GM10266 (cell line): Measurements from ENCODE around the gene POP7.
A peak's percentile ranks its signal among the peaks of the same experiment; 100 is the strongest.

Source experiments
- DNase-seq: peaks from one replicate; pipeline ENCODE4 v3.0.0; 2012; ENCODE audit errors: extremely low spot score
- CTCF ChIP-seq: IDR thresholded peaks from 2 replicates; pipeline ENCODE4 v1.5.1; 2012; ENCODE audit warnings: mild to moderate bottlenecking, low read depth; ENCODE audit not compliant: control insufficient read depth, insufficient read depth; ENCODE audit errors: missing control alignments

The POP7 gene

GRCh38 chr7:100676501-100677306 lies 29.2 kb upstream of the POP7 start:
- no peak for DNase-seq
- no peak for TF ChIP-seq CTCF

GRCh38 chr7:100677308-100678267 lies 28.3 kb upstream of the POP7 start:
- no peak for DNase-seq
- TF ChIP-seq CTCF: no peak

GRCh38 chr7:100678291-100678984 lies 27.5 kb upstream of the POP7 start:
- DNase-seq: no peak
- TF ChIP-seq CTCF: no peak

GRCh38 chr7:100679129-100679926 lies 26.6 kb upstream of the POP7 start:
- no peak for TF ChIP-seq CTCF
- DNase-seq: peak; percentile 28

- DNase-seq: peak; percentile 20
- no peak for TF ChIP-seq CTCF
These were observed 25.9 kb upstream of the POP7 start for GRCh38 chr7:100679927-100680575.
